Measurements from ENCODE around the gene NARF. TPM values are rescaled to one million over a fixed set of nuclear protein-coding genes. Genes with fewer than 3 reads are reported as not detected.
"Not testable (repeated sequence)": the region's sequence is repeated elsewhere in the genome, so short reads cannot be mapped to it uniquely, and the experiment has no call there.

The NARF gene
- total RNA-seq, 1 donor from 2014 or later: 64.4 TPM

DNA sequence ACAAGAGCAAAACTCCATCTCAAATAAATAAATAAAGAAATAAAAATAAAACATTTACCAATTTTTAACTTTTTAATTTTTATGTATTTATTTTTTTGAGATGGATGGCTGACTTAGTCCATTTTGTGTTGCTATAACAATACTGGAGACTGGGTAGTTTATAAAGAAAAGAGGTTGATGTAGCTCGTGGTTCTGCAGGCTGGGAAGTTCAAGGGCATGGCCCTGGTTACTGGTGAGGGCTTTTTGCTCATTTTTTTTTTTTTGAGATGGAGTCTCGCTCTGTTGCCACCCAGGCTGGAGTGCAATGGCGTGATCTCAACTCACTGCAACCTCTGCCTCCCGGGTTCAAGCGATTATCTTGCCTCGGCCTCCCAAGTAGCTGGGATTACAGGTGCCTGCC is 46.8 kb downstream of the NARF start:
- Histone ChIP-seq H3K27me3 (ENCODE audit: insufficient read depth, low read length) (no peaks in the 10 kb centered on the region), H2AFZ (ENCODE audit: low read depth, low read length) (no peak overlapping the region), H3K4me1 (ENCODE audit: insufficient read depth, low read length) (no peaks in the 10 kb centered on the region), H4K20me1 (ENCODE audit: insufficient read depth, low read length) (no peaks in the 10 kb centered on the region), H3K4me2 (ENCODE audit: low read length) (no peak overlapping the region), H3K27ac (ENCODE audit: low read depth, low read length) (no peak overlapping the region), H3K9me3 (ENCODE audit: insufficient read depth, low read depth, low read length) (no peaks in the 10 kb centered on the region), H3K9ac (ENCODE audit: low read length) (no peak overlapping the region), H3K36me3 (ENCODE audit: insufficient read depth, low read length) (no peaks in the 10 kb centered on the region), H3K4me3 (ENCODE audit: insufficient read depth, low read depth, low read length) (no peak overlapping the region), H3K79me2 (ENCODE audit: insufficient read depth, low read length) (no peaks in the 10 kb centered on the region)
- no peak overlapping the region for H3K27ac Mint-ChIP-seq (ENCODE audit: unreplicated experiment)
- FAIRE-seq (no peak), DNase-seq (ENCODE audit: low read depth) (no peak)
- no peak overlapping the region for H3K4me3 Mint-ChIP-seq (ENCODE audit: unreplicated experiment)
- no peaks in the 10 kb centered on the region for H3K4me1 Mint-ChIP-seq (ENCODE audit: low read depth, unreplicated experiment)
- H3K27me3 Mint-ChIP-seq (ENCODE audit: low read depth, unreplicated experiment): peaks cover 3% of the 10 kb centered on the region
- H3K36me3 Mint-ChIP-seq (ENCODE audit: low read depth, unreplicated experiment): no peaks in the 10 kb centered on the region
- TF ChIP-seq, protein P1, sequence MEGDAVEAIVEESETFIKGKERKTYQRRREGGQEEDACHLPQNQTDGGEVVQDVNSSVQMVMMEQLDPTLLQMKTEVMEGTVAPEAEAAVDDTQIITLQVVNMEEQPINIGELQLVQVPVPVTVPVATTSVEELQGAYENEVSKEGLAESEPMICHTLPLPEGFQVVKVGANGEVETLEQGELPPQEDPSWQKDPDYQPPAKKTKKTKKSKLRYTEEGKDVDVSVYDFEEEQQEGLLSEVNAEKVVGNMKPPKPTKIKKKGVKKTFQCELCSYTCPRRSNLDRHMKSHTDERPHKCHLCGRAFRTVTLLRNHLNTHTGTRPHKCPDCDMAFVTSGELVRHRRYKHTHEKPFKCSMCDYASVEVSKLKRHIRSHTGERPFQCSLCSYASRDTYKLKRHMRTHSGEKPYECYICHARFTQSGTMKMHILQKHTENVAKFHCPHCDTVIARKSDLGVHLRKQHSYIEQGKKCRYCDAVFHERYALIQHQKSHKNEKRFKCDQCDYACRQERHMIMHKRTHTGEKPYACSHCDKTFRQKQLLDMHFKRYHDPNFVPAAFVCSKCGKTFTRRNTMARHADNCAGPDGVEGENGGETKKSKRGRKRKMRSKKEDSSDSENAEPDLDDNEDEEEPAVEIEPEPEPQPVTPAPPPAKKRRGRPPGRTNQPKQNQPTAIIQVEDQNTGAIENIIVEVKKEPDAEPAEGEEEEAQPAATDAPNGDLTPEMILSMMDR (IDR thresholded peaks at IDR 0.05; ENCODE audit: insufficient read depth, low read depth, low read length): no peak
- TF ChIP-seq EZH2 (IDR thresholded peaks at IDR 0.05; ENCODE audit: insufficient read depth, low read length): no peak
- no peaks in the 10 kb centered on the region for H3K9me3 Mint-ChIP-seq (ENCODE audit: unreplicated experiment)

DNA sequence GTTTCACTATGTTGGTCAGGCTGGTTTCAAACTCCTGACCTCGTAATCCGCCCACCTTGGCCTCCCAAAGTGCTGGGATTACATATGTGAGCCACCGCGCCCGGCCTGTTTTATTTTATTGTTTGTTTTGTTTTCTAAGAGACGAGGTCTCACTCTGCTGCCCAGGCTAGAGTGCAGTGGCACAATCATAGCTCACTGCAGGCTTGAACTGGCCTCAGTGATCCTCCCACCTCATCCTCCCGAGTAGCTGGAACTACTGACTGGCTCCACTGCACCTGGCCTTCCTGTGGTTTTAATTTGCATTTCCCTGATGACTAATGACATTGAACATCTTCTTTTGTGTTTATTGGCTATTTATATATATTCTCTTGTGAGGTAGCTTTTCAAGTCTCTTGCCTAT is 47.9 kb downstream of the NARF start:
- H4K20me1 ChIP-seq (ENCODE audit: insufficient read depth, low read length); H3K9me3 ChIP-seq (ENCODE audit: insufficient read depth, low read depth, low read length); H3K4me3 ChIP-seq (ENCODE audit: insufficient read depth, low read depth, low read length); H3K27ac ChIP-seq (ENCODE audit: low read depth, low read length); DNase-seq (ENCODE audit: low read depth); H3K36me3 Mint-ChIP-seq (ENCODE audit: low read depth, unreplicated experiment); H3K36me3 ChIP-seq (ENCODE audit: insufficient read depth, low read length); H3K4me1 Mint-ChIP-seq (ENCODE audit: low read depth, unreplicated experiment); H3K27me3 ChIP-seq (ENCODE audit: insufficient read depth, low read length); H3K27ac Mint-ChIP-seq (ENCODE audit: unreplicated experiment); H3K9me3 Mint-ChIP-seq (ENCODE audit: unreplicated experiment); H3K27me3 Mint-ChIP-seq (ENCODE audit: low read depth, unreplicated experiment); H3K4me2 ChIP-seq (ENCODE audit: low read length); H3K4me1 ChIP-seq (ENCODE audit: insufficient read depth, low read length); H2AFZ ChIP-seq (ENCODE audit: low read depth, low read length); FAIRE-seq; H3K9ac ChIP-seq (ENCODE audit: low read length); H3K79me2 ChIP-seq (ENCODE audit: insufficient read depth, low read length); H3K4me3 Mint-ChIP-seq (ENCODE audit: unreplicated experiment): not testable (repeated sequence)

DNA sequence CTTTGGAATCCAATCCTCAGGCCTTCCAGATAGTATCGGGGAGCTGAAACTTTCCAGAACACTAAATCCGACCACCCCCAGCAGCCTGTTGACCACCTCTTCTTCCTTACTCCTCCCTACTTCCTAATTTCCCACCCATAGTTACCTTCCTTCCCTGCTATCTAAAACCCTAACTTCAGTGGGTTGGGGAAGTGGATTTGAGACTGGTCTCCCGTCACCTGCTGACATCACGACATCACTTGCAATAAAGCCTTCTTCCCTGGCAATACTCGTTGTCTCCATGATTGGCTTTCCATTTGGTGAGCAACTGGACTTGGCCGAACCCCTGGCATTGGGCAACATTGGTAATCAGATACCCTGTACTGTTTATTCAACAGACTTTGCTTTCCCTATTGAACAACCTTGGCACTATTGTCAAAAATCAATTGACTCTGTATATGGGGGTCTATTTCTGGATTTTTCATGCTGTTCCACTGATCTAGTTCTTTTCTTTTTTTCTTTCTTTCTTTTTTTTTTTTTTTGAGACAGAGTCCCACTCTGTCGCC is 49.2 kb downstream of the NARF start:
- TF ChIP-seq, protein P1 (IDR thresholded peaks at IDR 0.05; ENCODE audit: insufficient read depth, low read depth, low read length): no peak
- TF ChIP-seq EZH2 (IDR thresholded peaks at IDR 0.05; ENCODE audit: insufficient read depth, low read length): no peak
- no peaks in the 10 kb centered on the region for H3K79me2 ChIP-seq (ENCODE audit: insufficient read depth, low read length)
- DNase-seq (ENCODE audit: low read depth) (no peak), FAIRE-seq (no peak)
- Mint-ChIP-seq H3K4me3 (ENCODE audit: unreplicated experiment) (no peak overlapping the region), H3K27ac (ENCODE audit: unreplicated experiment) (no peak overlapping the region), H3K9me3 (ENCODE audit: unreplicated experiment) (no peaks in the 10 kb centered on the region), H3K4me1 (ENCODE audit: low read depth, unreplicated experiment) (no peaks in the 10 kb centered on the region), H3K27me3 (ENCODE audit: low read depth, unreplicated experiment) (no peaks in the 10 kb centered on the region), H3K36me3 (ENCODE audit: low read depth, unreplicated experiment) (no peaks in the 10 kb centered on the region)
- no peaks in the 10 kb centered on the region for H4K20me1 ChIP-seq (ENCODE audit: insufficient read depth, low read length)
- H2AFZ ChIP-seq (ENCODE audit: low read depth, low read length): no peak overlapping the region
- H3K4me3 ChIP-seq (ENCODE audit: insufficient read depth, low read depth, low read length): no peak overlapping the region
- H3K27ac ChIP-seq (ENCODE audit: low read depth, low read length): no peak overlapping the region
- H3K9ac ChIP-seq (ENCODE audit: low read length): no peak overlapping the region
- no peaks in the 10 kb centered on the region for H3K36me3 ChIP-seq (ENCODE audit: insufficient read depth, low read length)
- no peaks in the 10 kb centered on the region for H3K27me3 ChIP-seq (ENCODE audit: insufficient read depth, low read length)
- no peaks in the 10 kb centered on the region for H3K9me3 ChIP-seq (ENCODE audit: insufficient read depth, low read depth, low read length)
- H3K4me1 ChIP-seq (ENCODE audit: insufficient read depth, low read length): no peaks in the 10 kb centered on the region
- no peak overlapping the region for H3K4me2 ChIP-seq (ENCODE audit: low read length)

DNA sequence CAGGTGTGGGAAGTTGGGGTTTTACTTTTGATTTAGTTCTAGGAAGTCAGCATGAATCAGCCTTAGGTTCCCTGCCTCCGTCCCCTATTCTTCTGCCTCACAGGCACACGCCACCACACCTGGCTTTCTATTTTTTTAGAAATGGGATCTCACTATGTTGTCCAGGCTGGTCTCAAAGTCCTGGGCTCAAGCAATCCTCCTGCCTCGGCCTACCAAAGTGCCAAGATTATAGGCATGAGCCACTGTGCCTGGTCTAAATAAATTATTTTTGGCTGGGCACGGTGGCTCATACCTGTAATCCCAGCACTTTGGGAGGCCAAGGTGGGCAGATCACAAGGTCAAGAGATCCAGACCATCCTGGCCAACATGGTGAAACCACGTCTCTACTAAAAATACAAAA is 53.1 kb downstream of the NARF start:
- H3K9ac ChIP-seq (ENCODE audit: low read length); DNase-seq (ENCODE audit: low read depth); H3K36me3 ChIP-seq (ENCODE audit: insufficient read depth, low read length); H2AFZ ChIP-seq (ENCODE audit: low read depth, low read length); H3K4me3 ChIP-seq (ENCODE audit: insufficient read depth, low read depth, low read length); H3K27ac ChIP-seq (ENCODE audit: low read depth, low read length); H4K20me1 ChIP-seq (ENCODE audit: insufficient read depth, low read length); H3K27ac Mint-ChIP-seq (ENCODE audit: unreplicated experiment); H3K79me2 ChIP-seq (ENCODE audit: insufficient read depth, low read length); H3K9me3 Mint-ChIP-seq (ENCODE audit: unreplicated experiment); FAIRE-seq; H3K9me3 ChIP-seq (ENCODE audit: insufficient read depth, low read depth, low read length); H3K27me3 ChIP-seq (ENCODE audit: insufficient read depth, low read length); H3K4me3 Mint-ChIP-seq (ENCODE audit: unreplicated experiment); H3K27me3 Mint-ChIP-seq (ENCODE audit: low read depth, unreplicated experiment); H3K4me2 ChIP-seq (ENCODE audit: low read length); H3K36me3 Mint-ChIP-seq (ENCODE audit: low read depth, unreplicated experiment); H3K4me1 ChIP-seq (ENCODE audit: insufficient read depth, low read length); H3K4me1 Mint-ChIP-seq (ENCODE audit: low read depth, unreplicated experiment): not testable (repeated sequence)

DNA sequence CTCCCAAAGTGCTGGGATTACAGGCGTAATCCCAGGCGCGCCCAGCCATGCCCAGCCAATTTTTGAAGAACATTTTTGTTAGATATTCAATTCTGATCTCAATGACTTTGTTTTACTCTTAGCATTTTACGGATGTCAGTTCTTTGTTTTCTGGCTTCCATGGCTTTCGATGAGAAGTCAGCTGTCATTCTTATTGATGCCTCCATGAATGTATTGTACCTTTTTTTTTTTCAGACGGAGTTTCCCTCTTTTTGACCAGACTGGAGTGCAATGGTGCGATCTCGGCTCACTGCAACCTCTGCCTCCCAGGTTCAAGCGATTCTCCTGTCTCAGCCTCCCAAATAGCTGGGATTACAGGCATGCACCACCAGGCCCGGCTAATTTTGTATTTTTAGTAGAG is 55.3 kb downstream of the NARF start:
- H3K4me1 Mint-ChIP-seq (ENCODE audit: low read depth, unreplicated experiment); H3K36me3 ChIP-seq (ENCODE audit: insufficient read depth, low read length); H3K4me1 ChIP-seq (ENCODE audit: insufficient read depth, low read length); H2AFZ ChIP-seq (ENCODE audit: low read depth, low read length); H3K4me2 ChIP-seq (ENCODE audit: low read length); H3K27ac Mint-ChIP-seq (ENCODE audit: unreplicated experiment); H3K36me3 Mint-ChIP-seq (ENCODE audit: low read depth, unreplicated experiment); H3K9me3 ChIP-seq (ENCODE audit: insufficient read depth, low read depth, low read length); FAIRE-seq; H3K27me3 ChIP-seq (ENCODE audit: insufficient read depth, low read length); H3K9me3 Mint-ChIP-seq (ENCODE audit: unreplicated experiment); DNase-seq (ENCODE audit: low read depth); H3K79me2 ChIP-seq (ENCODE audit: insufficient read depth, low read length); H3K4me3 ChIP-seq (ENCODE audit: insufficient read depth, low read depth, low read length); H3K9ac ChIP-seq (ENCODE audit: low read length); H4K20me1 ChIP-seq (ENCODE audit: insufficient read depth, low read length); H3K4me3 Mint-ChIP-seq (ENCODE audit: unreplicated experiment); H3K27me3 Mint-ChIP-seq (ENCODE audit: low read depth, unreplicated experiment); H3K27ac ChIP-seq (ENCODE audit: low read depth, low read length): not testable (repeated sequence)
